HG03196 (cell line): ENCODE results near the gene E2F1.

ENCODE experiments used
- ATAC-seq: cut with Tn5 transposase; IDR thresholded peaks from one replicate; pipeline ENCODE4 v1.9.1; 2021; ENCODE audit not compliant: unreplicated experiment

The E2F1 gene

DNA sequence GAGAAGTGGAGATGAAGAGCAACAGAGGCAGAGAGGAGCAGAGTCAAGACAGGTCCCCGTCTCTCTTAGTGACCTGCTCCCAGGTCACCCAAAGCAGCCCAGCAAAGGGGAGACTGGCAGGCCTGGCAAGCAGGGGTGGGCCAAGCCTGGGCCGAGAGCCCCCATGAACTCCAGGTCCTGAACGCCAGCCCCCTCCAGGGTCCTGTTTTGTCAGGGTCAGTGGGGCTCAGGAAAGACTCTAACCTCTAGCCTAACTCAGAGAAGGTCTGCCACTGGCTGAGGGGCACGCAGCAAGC lies 13.1 kb downstream of the E2F1 start:
- ATAC-seq: no peak

- ATAC-seq: no peak
Observed at GRCh38 chr20:33672426-33673113, 13.6 kb downstream of the E2F1 start.

- ATAC-seq: no peak
Observed at GRCh38 chr20:33671573-33672288, 14.5 kb downstream of the E2F1 start.

GRCh38 chr20:33670715-33671499 lies 15.3 kb downstream of the E2F1 start:
- ATAC-seq: no peak

- ATAC-seq: no peak
Observed at GRCh38 chr20:33669873-33670640, 16.1 kb downstream of the E2F1 start.

GRCh38 chr20:33669224-33669623 lies 17.0 kb downstream of the E2F1 start:
- no peak for ATAC-seq

GRCh38 chr20:33668466-33669155 lies 17.6 kb downstream of the E2F1 start:
- ATAC-seq: no peak

DNA sequence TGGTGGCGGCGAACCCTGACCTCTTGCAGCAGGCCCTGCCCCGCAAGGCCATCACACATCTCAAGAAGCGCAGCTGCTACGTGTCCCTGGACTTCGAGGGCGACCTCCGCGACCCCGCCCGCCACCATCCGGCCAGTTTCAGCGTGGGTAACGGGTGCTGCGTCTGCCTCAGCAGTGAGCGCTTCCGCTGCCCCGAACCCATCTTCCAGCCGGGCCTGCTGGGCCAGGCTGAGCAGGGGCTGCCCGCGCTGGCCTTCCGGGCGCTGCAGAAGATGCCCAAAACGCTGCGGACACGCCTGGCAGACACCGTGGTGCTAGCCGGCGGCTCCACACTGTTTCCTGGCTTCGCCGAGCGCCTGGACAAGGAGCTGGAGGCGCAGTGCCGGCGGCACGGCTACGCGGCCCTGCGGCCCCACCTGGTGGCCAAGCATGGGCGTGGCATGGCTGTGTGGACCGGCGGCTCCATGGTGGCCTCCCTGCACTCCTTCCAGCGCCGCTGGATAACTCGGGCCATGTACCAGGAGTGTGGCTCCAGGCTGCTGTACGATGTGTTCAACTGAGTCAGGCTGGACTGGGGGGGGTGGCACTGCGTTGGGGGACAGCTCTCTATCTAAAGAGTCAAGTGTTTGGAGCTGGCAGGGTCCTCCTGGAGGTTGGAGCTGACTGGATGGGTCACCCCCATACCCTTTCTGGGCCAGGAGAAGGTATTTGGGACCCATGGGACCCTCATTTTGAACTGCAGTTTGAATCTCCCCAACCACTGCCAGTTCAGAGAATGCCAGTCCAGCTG lies 18.3 kb downstream of the E2F1 start:
- peak; percentile 42 for ATAC-seq

GRCh38 chr20:33667245-33667675 lies 18.9 kb downstream of the E2F1 start:
- ATAC-seq: peak; percentile 2

DNA sequence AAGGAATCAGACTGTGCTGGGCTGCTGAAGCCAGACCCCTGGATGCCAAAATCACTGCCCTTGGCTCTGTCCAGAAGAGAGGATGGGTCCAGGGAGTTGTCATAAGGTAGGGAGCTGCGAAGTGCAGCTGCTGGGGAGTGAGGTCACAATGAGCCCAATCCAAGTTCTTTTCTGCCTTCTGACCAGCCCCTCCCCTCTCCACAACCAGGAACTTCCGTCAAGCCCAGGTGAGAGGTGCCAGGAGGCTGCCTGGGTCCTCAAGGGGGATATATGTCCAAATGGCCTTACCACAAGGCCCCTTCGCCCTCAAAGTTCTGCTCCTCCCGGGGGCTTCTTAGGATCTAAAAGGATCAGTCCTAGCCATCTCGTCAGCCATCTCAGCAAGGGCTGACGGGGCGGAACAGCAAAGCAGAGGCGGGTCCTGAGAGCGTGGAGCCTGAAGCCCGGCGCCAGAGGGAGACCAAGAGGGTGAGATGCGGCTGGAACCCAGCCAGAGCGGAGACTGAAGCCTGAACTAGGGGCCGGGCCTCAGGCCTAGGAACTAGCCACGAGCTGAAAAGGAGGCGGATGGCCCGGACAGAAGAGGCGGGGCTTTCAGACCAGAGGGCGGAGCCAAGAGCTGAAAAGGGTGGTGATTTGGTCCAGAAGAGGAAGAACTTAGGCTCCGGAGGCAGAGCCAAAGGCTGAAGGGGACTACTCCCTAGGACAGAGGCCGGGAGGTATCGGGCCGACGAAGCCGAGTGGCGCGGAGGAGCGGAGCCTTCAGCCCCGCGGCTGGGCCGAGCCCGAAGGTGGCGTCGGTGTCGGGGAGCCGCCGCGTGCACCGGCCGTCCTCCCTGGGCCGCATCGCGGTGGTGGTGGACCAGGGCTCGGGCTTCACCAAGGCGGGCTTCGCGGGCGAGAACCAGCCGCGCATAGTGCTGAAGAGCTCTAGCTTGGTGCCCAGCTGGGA lies 19.6 kb downstream of the E2F1 start, which contains the start of gene ACTL10:
ACTL10 (plus strand) TSS at position 651 of the 952 bp plus-strand sequence. CDS start 555 bp downstream, outside the sequence.
- peak; percentile 58 for ATAC-seq

DNA sequence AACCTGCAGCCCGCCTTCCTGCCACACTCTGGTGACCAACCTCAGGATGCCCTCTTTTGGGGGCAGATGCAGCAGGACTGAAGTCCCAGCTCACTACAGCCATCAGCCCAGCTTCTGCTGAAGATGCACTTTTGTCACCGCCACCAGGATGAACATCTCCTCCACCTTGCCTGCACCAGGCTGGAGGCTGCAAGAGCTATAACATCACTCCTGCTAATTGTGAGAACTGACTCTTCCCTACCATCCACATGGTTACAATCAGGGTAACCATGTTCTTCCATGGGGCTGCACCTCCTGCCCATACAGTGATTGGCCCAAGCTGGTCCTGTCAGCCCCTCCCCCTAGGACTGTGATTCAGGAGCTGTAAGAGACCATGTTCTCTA lies 21.4 kb downstream of the E2F1 start:
- no peak for ATAC-seq

GRCh38 chr20:33664085-33664761 lies 22.0 kb downstream of the E2F1 start:
- ATAC-seq: no peak

DNA sequence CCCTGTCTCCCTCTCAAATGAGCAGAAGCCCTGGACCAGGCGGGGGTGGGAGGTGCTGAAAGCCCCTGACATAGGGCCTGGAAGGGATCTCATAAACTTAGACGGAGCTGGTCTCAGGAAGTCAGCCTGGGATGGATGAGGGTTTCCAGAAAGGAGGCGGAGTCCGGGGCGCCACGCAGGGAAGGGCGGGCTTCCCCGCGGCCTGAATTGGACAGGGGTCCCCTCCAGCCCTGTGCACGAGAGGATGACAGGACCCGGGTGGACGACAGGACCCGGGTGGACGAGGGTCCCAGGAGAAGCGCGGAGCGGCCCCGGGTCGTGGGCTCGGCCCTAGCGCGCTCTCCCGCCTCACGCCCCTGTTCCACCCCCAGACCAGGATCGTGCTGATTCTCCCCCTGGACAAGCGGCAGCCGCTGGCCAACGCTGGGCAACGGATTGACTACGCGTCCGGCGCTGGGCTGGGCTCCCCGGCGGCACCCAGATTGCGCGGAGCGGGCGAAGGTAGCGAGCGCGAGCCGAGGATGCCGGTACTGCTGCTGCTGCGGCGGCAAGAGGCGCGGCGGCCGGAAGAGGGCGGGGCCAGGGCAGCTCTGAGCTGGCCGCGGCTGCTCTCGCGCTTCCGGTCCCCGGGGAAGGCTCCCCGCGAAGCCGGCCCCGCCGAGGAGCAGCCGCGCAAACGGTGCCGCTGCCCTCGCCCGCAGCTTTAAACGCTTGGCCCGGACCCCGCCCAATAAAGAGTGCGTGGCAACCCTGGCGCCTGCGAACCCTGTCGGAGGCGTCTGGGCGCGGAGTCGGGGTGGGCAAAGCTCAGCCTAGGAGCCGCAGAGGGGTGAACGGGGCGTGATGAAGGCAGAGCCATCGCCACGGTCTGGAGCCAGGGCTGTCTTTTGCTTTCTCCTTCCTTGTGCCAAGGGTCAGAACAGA lies 22.8 kb downstream of the E2F1 start:
- ATAC-seq: no peak

GRCh38 chr20:33662172-33662571 lies 24.0 kb downstream of the E2F1 start, which contains the start of gene C20orf144:
TSS of gene C20orf144 (plus strand) at chr20:33662327. CDS start at chr20:33662346, 19 bp downstream.
- no peak for ATAC-seq

GRCh38 chr20:33660685-33661058 lies 25.5 kb downstream of the E2F1 start:
- ATAC-seq: no peak

DNA sequence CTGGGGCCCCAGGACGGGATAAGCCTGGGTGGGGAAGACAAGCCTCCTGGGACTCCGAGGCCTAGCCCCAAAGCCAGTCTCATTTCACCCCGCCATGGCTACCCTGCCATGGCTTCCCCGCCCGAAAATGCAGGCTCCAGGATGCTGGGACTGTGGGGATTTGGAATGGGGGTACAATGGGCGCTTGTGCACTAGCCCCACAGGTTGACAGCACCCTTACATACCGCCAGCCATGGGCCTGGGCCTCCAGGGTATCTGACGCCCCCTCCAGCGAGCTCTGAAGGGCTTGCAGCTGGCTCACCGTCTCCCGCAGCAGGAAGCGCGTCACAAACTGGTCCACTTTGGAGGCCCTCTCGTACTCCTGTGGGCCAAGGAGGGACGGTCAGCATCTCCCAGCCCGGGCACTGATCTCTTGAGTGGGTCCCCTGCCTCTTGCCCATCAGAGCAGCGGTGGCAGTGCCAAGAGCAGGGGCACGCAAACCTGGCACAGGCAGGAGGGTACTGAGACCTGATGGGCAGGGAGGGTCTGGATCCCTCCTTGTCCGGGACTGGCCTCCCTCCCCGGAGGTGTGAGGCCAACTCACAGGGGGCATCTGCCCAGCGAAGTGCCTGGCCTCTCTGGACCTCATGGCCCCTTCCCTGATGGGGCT lies 26.0 kb downstream of the E2F1 start:
- ATAC-seq: no peak
